Measurements from ENCODE around the gene PARD3B. TPM values are rescaled to one million over a fixed set of nuclear protein-coding genes. Genes with fewer than 3 reads are reported as not detected.

The PARD3B gene
- total and polyA plus RNA-seq, 2 of the 8 experiments (the other 6 are each of a cell fraction or from before 2014, with no cell fraction given): 1.2 to 5.7 TPM

DNA sequence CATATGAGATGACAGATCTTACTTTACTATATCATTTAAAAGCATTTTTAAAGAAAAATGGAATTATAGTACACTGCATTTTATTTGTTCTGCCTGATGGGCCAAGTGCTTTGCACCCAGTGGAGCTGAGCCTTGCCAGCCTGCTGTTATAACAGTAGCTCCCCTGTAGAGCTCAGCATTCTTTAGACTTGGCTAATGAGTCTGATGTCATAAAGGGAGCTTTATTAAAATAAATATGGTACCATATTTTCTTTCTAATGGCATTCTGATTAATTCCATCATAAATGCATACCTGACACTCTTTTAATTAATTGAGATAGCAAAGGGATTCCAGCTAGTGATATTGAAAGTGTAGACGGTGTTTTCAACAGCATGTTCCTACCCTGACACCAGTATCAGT lies 40.7 kb downstream of the PARD3B start (continued):
- peak; percentile 94 for TF ChIP-seq CHD7 (IDR thresholded peaks at IDR 0.05; ENCODE audit: insufficient replicate concordance, low read length)

All from H1 (cell line).